Measurements from ENCODE around the gene GRIK4.

The GRIK4 gene

GRCh38 chr11:120563703-120564572, 52.4 kb downstream of the GRIK4 start:
- Histone ChIP-seq H3K9ac (ENCODE audit: low read length) (no peak overlapping the region), H3K4me3 (ENCODE audit: low read length) (no peak overlapping the region), H3K36me3 (ENCODE audit: control insufficient read depth, insufficient read depth, low read length) (no peaks in the 10 kb centered on the region), H3K9me3 (ENCODE audit: control insufficient read depth, low read length) (no peaks in the 10 kb centered on the region), H3K27me3 (ENCODE audit: control insufficient read depth, insufficient read depth, low read length) (peaks cover 32% of the 10 kb centered on the region), H3K4me1 (ENCODE audit: control insufficient read depth, insufficient read depth, low read length) (no peaks in the 10 kb centered on the region)

- Histone ChIP-seq H3K9me3 (ENCODE audit: control insufficient read depth, low read length) (no peaks in the 10 kb centered on the region), H3K27me3 (ENCODE audit: control insufficient read depth, insufficient read depth, low read length) (peaks cover 35% of the 10 kb centered on the region), H3K4me1 (ENCODE audit: control insufficient read depth, insufficient read depth, low read length) (no peaks in the 10 kb centered on the region), H3K9ac (ENCODE audit: low read length) (no peak overlapping the region), H3K4me3 (ENCODE audit: low read length) (no peak overlapping the region), H3K36me3 (ENCODE audit: control insufficient read depth, insufficient read depth, low read length) (no peaks in the 10 kb centered on the region)
Observed at GRCh38 chr11:120564573-120565311, 53.2 kb downstream of the GRIK4 start.

GRCh38 chr11:120565466-120566155, 54.1 kb downstream of the GRIK4 start:
- Histone ChIP-seq H3K9ac (ENCODE audit: low read length) (no peak overlapping the region), H3K27me3 (ENCODE audit: control insufficient read depth, insufficient read depth, low read length) (peaks cover 35% of the 10 kb centered on the region), H3K4me1 (ENCODE audit: control insufficient read depth, insufficient read depth, low read length) (no peaks in the 10 kb centered on the region), H3K9me3 (ENCODE audit: control insufficient read depth, low read length) (no peaks in the 10 kb centered on the region), H3K4me3 (ENCODE audit: low read length) (no peak overlapping the region), H3K36me3 (ENCODE audit: control insufficient read depth, insufficient read depth, low read length) (no peaks in the 10 kb centered on the region)

- H3K9me3 ChIP-seq (ENCODE audit: control insufficient read depth, low read length), result no peaks in the 10 kb centered on the region
- H3K9ac ChIP-seq (ENCODE audit: low read length), result no peak overlapping the region
- no peak overlapping the region for H3K4me3 ChIP-seq (ENCODE audit: low read length)
- peaks cover 35% of the 10 kb centered on the region for H3K27me3 ChIP-seq (ENCODE audit: control insufficient read depth, insufficient read depth, low read length)
- no peaks in the 10 kb centered on the region for H3K36me3 ChIP-seq (ENCODE audit: control insufficient read depth, insufficient read depth, low read length)
- H3K4me1 ChIP-seq (ENCODE audit: control insufficient read depth, insufficient read depth, low read length), result no peaks in the 10 kb centered on the region
Observed at GRCh38 chr11:120566176-120566575, 54.6 kb downstream of the GRIK4 start.

GRCh38 chr11:120568572-120569307, 57.2 kb downstream of the GRIK4 start:
- Histone ChIP-seq H3K9ac (ENCODE audit: low read length) (no peak overlapping the region), H3K4me1 (ENCODE audit: control insufficient read depth, insufficient read depth, low read length) (no peaks in the 10 kb centered on the region), H3K4me3 (ENCODE audit: low read length) (no peak overlapping the region), H3K27me3 (ENCODE audit: control insufficient read depth, insufficient read depth, low read length) (peaks cover 26% of the 10 kb centered on the region), H3K9me3 (ENCODE audit: control insufficient read depth, low read length) (no peaks in the 10 kb centered on the region), H3K36me3 (ENCODE audit: control insufficient read depth, insufficient read depth, low read length) (no peaks in the 10 kb centered on the region)

- Histone ChIP-seq H3K36me3 (ENCODE audit: control insufficient read depth, insufficient read depth, low read length) (no peaks in the 10 kb centered on the region), H3K9me3 (ENCODE audit: control insufficient read depth, low read length) (no peaks in the 10 kb centered on the region), H3K4me3 (ENCODE audit: low read length) (no peak overlapping the region), H3K9ac (ENCODE audit: low read length) (no peak overlapping the region), H3K27me3 (ENCODE audit: control insufficient read depth, insufficient read depth, low read length) (peaks cover 16% of the 10 kb centered on the region), H3K4me1 (ENCODE audit: control insufficient read depth, insufficient read depth, low read length) (no peaks in the 10 kb centered on the region)
Observed at GRCh38 chr11:120569861-120570260, 58.3 kb downstream of the GRIK4 start.

- no peaks in the 10 kb centered on the region for H3K36me3 ChIP-seq (ENCODE audit: control insufficient read depth, insufficient read depth, low read length)
- H3K9ac ChIP-seq (ENCODE audit: low read length), result no peak overlapping the region
- H3K9me3 ChIP-seq (ENCODE audit: control insufficient read depth, low read length), result no peaks in the 10 kb centered on the region
- no peaks in the 10 kb centered on the region for H3K4me1 ChIP-seq (ENCODE audit: control insufficient read depth, insufficient read depth, low read length)
- no peak overlapping the region for H3K4me3 ChIP-seq (ENCODE audit: low read length)
- peaks cover 8% of the 10 kb centered on the region for H3K27me3 ChIP-seq (ENCODE audit: control insufficient read depth, insufficient read depth, low read length)
Observed at GRCh38 chr11:120571476-120571875, 59.9 kb downstream of the GRIK4 start.

GRCh38 chr11:120573756-120574354, 62.3 kb downstream of the GRIK4 start:
- no peaks in the 10 kb centered on the region for H3K4me1 ChIP-seq (ENCODE audit: control insufficient read depth, insufficient read depth, low read length)
- H3K36me3 ChIP-seq (ENCODE audit: control insufficient read depth, insufficient read depth, low read length), result no peaks in the 10 kb centered on the region
- no peaks in the 10 kb centered on the region for H3K9me3 ChIP-seq (ENCODE audit: control insufficient read depth, low read length)
- H3K4me3 ChIP-seq (ENCODE audit: low read length), result no peak overlapping the region
- H3K27me3 ChIP-seq (ENCODE audit: control insufficient read depth, insufficient read depth, low read length), result peaks cover 8% of the 10 kb centered on the region
- H3K9ac ChIP-seq (ENCODE audit: low read length), result no peak overlapping the region

GRCh38 chr11:120574876-120575275, 63.3 kb downstream of the GRIK4 start:
- Histone ChIP-seq H3K9ac (ENCODE audit: low read length) (no peak overlapping the region), H3K9me3 (ENCODE audit: control insufficient read depth, low read length) (no peaks in the 10 kb centered on the region), H3K4me3 (ENCODE audit: low read length) (no peak overlapping the region), H3K27me3 (ENCODE audit: control insufficient read depth, insufficient read depth, low read length) (peaks cover 4% of the 10 kb centered on the region), H3K4me1 (ENCODE audit: control insufficient read depth, insufficient read depth, low read length) (no peaks in the 10 kb centered on the region), H3K36me3 (ENCODE audit: control insufficient read depth, insufficient read depth, low read length) (no peaks in the 10 kb centered on the region)

GRCh38 chr11:120575461-120575860, 63.9 kb downstream of the GRIK4 start:
- H3K27me3 ChIP-seq (ENCODE audit: control insufficient read depth, insufficient read depth, low read length), result peaks cover 4% of the 10 kb centered on the region
- H3K4me3 ChIP-seq (ENCODE audit: low read length), result no peak overlapping the region
- no peak overlapping the region for H3K9ac ChIP-seq (ENCODE audit: low read length)
- no peaks in the 10 kb centered on the region for H3K4me1 ChIP-seq (ENCODE audit: control insufficient read depth, insufficient read depth, low read length)
- no peaks in the 10 kb centered on the region for H3K9me3 ChIP-seq (ENCODE audit: control insufficient read depth, low read length)
- H3K36me3 ChIP-seq (ENCODE audit: control insufficient read depth, insufficient read depth, low read length), result no peaks in the 10 kb centered on the region

GRCh38 chr11:120576606-120577005, 65.1 kb downstream of the GRIK4 start:
- Histone ChIP-seq H3K27me3 (ENCODE audit: control insufficient read depth, insufficient read depth, low read length) (peaks cover 4% of the 10 kb centered on the region), H3K4me1 (ENCODE audit: control insufficient read depth, insufficient read depth, low read length) (no peaks in the 10 kb centered on the region), H3K9me3 (ENCODE audit: control insufficient read depth, low read length) (no peaks in the 10 kb centered on the region), H3K9ac (ENCODE audit: low read length) (no peak overlapping the region), H3K36me3 (ENCODE audit: control insufficient read depth, insufficient read depth, low read length) (no peaks in the 10 kb centered on the region), H3K4me3 (ENCODE audit: low read length) (no peak overlapping the region)
